Keratinocyte (primary cell): ENCODE data around the gene TSPEAR.

Experiments
- EZH2 ChIP-seq: IDR thresholded peaks from one replicate; pipeline ENCODE4 v1.6.1; 2012; ENCODE audit warnings: inconsistent platforms, mild to moderate bottlenecking, low read length, moderate library complexity
- TF ChIP-seq, protein P1 (sequence below), 3 experiments: IDR thresholded peaks in 1 of 3; conservative IDR thresholded peaks in 1 of 3; optimal IDR thresholded peaks in 1 of 3; 2 replicates in 2 of 3; 3 replicates in 1 of 3; pipeline versions ENCODE3 to v1.5.1; 2011; ENCODE audit warnings: low read length in 3 of 3, mild to moderate bottlenecking in 3 of 3, moderate library complexity in 2 of 3, control low read depth in 1 of 3, inconsistent platforms in 1 of 3; ENCODE audit not compliant: insufficient read depth in 2 of 3; ENCODE audit errors: extremely low read depth in 1 of 3

DNA sequence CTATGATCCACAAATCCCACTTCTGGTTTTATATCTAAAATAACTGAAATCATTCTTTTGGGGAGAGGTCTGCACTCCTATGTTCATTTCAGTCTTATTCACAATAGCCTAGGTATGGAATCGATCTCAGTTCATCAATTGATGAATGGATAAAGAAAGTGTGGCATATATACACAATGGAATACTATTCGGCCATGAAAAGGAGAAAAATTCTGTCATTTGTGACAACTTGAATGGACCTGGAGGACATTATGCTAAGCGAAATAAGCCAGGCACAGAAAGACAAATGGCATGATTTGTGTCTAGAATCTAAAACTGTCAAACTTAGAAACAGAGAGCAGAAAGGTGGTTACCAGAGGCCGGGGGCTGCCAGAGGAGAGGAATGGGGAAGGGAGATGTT lies 104.9 kb downstream of the TSPEAR start:
- TF ChIP-seq, protein P1, sequence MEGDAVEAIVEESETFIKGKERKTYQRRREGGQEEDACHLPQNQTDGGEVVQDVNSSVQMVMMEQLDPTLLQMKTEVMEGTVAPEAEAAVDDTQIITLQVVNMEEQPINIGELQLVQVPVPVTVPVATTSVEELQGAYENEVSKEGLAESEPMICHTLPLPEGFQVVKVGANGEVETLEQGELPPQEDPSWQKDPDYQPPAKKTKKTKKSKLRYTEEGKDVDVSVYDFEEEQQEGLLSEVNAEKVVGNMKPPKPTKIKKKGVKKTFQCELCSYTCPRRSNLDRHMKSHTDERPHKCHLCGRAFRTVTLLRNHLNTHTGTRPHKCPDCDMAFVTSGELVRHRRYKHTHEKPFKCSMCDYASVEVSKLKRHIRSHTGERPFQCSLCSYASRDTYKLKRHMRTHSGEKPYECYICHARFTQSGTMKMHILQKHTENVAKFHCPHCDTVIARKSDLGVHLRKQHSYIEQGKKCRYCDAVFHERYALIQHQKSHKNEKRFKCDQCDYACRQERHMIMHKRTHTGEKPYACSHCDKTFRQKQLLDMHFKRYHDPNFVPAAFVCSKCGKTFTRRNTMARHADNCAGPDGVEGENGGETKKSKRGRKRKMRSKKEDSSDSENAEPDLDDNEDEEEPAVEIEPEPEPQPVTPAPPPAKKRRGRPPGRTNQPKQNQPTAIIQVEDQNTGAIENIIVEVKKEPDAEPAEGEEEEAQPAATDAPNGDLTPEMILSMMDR (optimal IDR thresholded peaks at IDR 0.05 in 1 of 3, IDR thresholded peaks at IDR 0.05 in 1 of 3, conservative IDR thresholded peaks at IDR 0.05 in 1 of 3; ENCODE audit: extremely low read depth in 1 of 3, insufficient read depth in 2 of 3, low read length in 3 of 3) = no peak
- no peak for TF ChIP-seq EZH2
